PC-3 (cell line): ENCODE measurements around the gene JPH3. TPM values are rescaled to one million over a fixed set of nuclear protein-coding genes. Genes with fewer than 3 reads are reported as not detected.

Source experiments
- ATAC-seq: fragments of 200-7000 bp; cut with Tn5 transposase; 2 replicates; pipeline ENCODE4 v1.9.1; 2020; ENCODE audit warnings: mild to moderate bottlenecking, moderate library complexity
- BruUV-seq: library from RNA; stranded (reverse); fragments of 400-500 nt; replicated peaks from 2 replicates; lab custom pipeline; 2021; lab: Mats Ljungman, UMichigan
- CTCF ChIA-PET: fragments of 300-600 bp; sonication (Branson Sonifier 250); formaldehyde crosslinking; loops from one replicate; lab custom pipeline; 2022; ENCODE audit warnings: antibody characterized with exemption; lab: Charles Lee
- POLR2A ChIA-PET: fragments of 300-600 bp; sonication (Branson Sonifier 250); formaldehyde crosslinking; loops from one replicate; lab custom pipeline; 2022; ENCODE audit warnings: antibody characterized with exemption; ENCODE audit not compliant: unreplicated experiment; lab: Charles Lee
- DNase-seq: peaks from one replicate; pipeline ENCODE4 v3.0.0-alpha.2; 2015
- H2AFZ ChIP-seq: fragments of 300-600 bp; sonication (generic); 2 replicates; pipeline ENCODE4 v1.6.0; 2016; ENCODE audit warnings: antibody characterized with exemption, low read length
- H3F3A ChIP-seq: fragments of 300-600 bp; sonication (generic); one replicate; pipeline ENCODE4 v1.6.0; 2017; ENCODE audit warnings: antibody characterized with exemption, low read length, control low read depth, mild to moderate bottlenecking; ENCODE audit not compliant: unreplicated experiment
- H3K27ac ChIP-seq: fragments of 300-600 bp; sonication (generic); 2 replicates; pipeline ENCODE4 v1.5.1; 2016; ENCODE audit warnings: mild to moderate bottlenecking, low read length
- H3K27me3 ChIP-seq: fragments of 300-600 bp; sonication (generic); 2 replicates; pipeline ENCODE4 v1.6.1; 2016; ENCODE audit warnings: low read length, mixed read lengths
- H3K36me3 ChIP-seq: fragments of 300-600 bp; sonication (generic); 2 replicates; pipeline ENCODE4 v1.6.1; 2016; ENCODE audit warnings: low read depth, mixed run types, low read length, mixed read lengths
- H3K4me1 ChIP-seq: fragments of 300-600 bp; sonication (generic); 2 replicates; pipeline ENCODE4 v1.5.1; 2016; ENCODE audit warnings: low read length; ENCODE audit not compliant: insufficient read depth
- H3K4me2 ChIP-seq: fragments of 300-600 bp; sonication (generic); 2 replicates; pipeline ENCODE4 v1.6.0; 2016; ENCODE audit warnings: low read length
- H3K4me3 ChIP-seq: fragments of 300-600 bp; sonication (generic); 2 replicates; pipeline ENCODE4 v1.5.1; 2016; ENCODE audit warnings: mild to moderate bottlenecking, low read length, mixed read lengths
- H3K79me2 ChIP-seq: fragments of 300-600 bp; sonication (generic); 2 replicates; pipeline ENCODE4 v1.6.1; 2017; ENCODE audit warnings: low read length, mixed read lengths
- H3K9ac ChIP-seq: fragments of 300-600 bp; sonication (generic); 2 replicates; pipeline ENCODE4 v1.6.0; 2016; ENCODE audit warnings: mild to moderate bottlenecking, low read length
- H3K9me2 ChIP-seq: fragments of 300-600 bp; sonication (generic); replicated peaks from 2 replicates; pipeline ENCODE4 v1.6.1; 2016; ENCODE audit warnings: mixed run types, low read length, mixed read lengths
- H3K9me3 ChIP-seq: fragments of 300-600 bp; sonication (generic); 2 replicates; pipeline ENCODE4 v1.6.1; 2016; ENCODE audit warnings: low read length, mixed read lengths
- H4K20me1 ChIP-seq: fragments of 300-600 bp; sonication (generic); 2 replicates; pipeline ENCODE4 v1.6.1; 2016; ENCODE audit warnings: low read length, mixed read lengths
- CTCF ChIP-seq: fragments of 300-600 bp; sonication (generic); conservative IDR thresholded peaks from 2 replicates; pipeline ENCODE4 v1.5.1; 2017; ENCODE audit warnings: antibody characterized with exemption, low read depth, mild to moderate bottlenecking, low read length
- EZH2 ChIP-seq: fragments of 300-600 bp; sonication (generic); IDR thresholded peaks from one replicate; pipeline ENCODE4 v1.6.1; 2017; ENCODE audit warnings: antibody characterized with exemption, mild to moderate bottlenecking, low read length; ENCODE audit not compliant: unreplicated experiment
- EZH2phosphoT487 ChIP-seq: fragments of 300-600 bp; sonication (generic); IDR thresholded peaks from 2 replicates; pipeline ENCODE4 v1.6.1; 2018; ENCODE audit warnings: mild to moderate bottlenecking, antibody characterized with exemption, low read length, borderline replicate concordance
- intact Hi-C: fragments of 100-400 bp; cut with micrococcal nuclease; formaldehyde crosslinking; loops from 2 replicates; pipeline ENCODE4 v1.9.0; 2023
- total RNA-seq: library from RNA; depleted of rRNA; stranded (reverse); fragments of >200 nt; gene quantifications from 2 replicates; pipeline ENCODE4 v1.2.3, GENCODE V29; 2014

JPH3 gene
- total RNA-seq, 1 experiment from 2014 or later, result not detected

GRCh38 chr16:87597324-87597830 is 4.9 kb upstream of the JPH3 start:
- no peaks in the 10 kb centered on the region for H3K9me3 ChIP-seq

GRCh38 chr16:87598431-87598830 is 3.9 kb upstream of the JPH3 start:
- no peaks in the 10 kb centered on the region for H3K79me2 ChIP-seq
- no peaks in the 10 kb centered on the region for H4K20me1 ChIP-seq
- no peak overlapping the region for H3K4me2 ChIP-seq
- DNase-seq (no peak), ATAC-seq (no peak)
- TF ChIP-seq CTCF (no peak), EZH2 (no peak), EZH2phosphoT487 (no peak)
- CTCF ChIA-PET, result no interaction called here
- no peak overlapping the region for H3K9ac ChIP-seq
- no peaks in the 10 kb centered on the region for H3F3A ChIP-seq
- H2AFZ ChIP-seq, result no peak overlapping the region
- no peaks in the 10 kb centered on the region for H3K9me2 ChIP-seq
- intact Hi-C loops, result no loop called here
- H3K4me3 ChIP-seq, result no peak overlapping the region
- H3K9me3 ChIP-seq, result no peaks in the 10 kb centered on the region
- H3K4me1 ChIP-seq, result no peaks in the 10 kb centered on the region
- H3K27ac ChIP-seq, result no peak overlapping the region
- H3K36me3 ChIP-seq, result no peaks in the 10 kb centered on the region
- H3K27me3 ChIP-seq, result peaks cover 60% of the 10 kb centered on the region
- POLR2A ChIA-PET, result no interaction called here
- BruUV-seq, result no TSS peak

More at GRCh38 chr16:87597324-87597830, 4.9 kb upstream of the JPH3 start:
- H3K27me3 ChIP-seq, result peaks cover 56% of the 10 kb centered on the region
- no peaks in the 10 kb centered on the region for H3K79me2 ChIP-seq
- BruUV-seq, result no TSS peak
- ChIA-PET POLR2A (no interaction called here), CTCF (no interaction called here)
- no peaks in the 10 kb centered on the region for H3K9me2 ChIP-seq
- no peak overlapping the region for H2AFZ ChIP-seq
- intact Hi-C loops, result no loop called here
- DNase-seq (no peak), ATAC-seq (no peak)
- no peaks in the 10 kb centered on the region for H3K36me3 ChIP-seq
- H3K4me2 ChIP-seq, result no peak overlapping the region
- no peak overlapping the region for H3K9ac ChIP-seq
- H3F3A ChIP-seq, result no peaks in the 10 kb centered on the region
- TF ChIP-seq EZH2 (no peak), EZH2phosphoT487 (no peak), CTCF (no peak)
- H4K20me1 ChIP-seq, result no peaks in the 10 kb centered on the region
- no peak overlapping the region for H3K4me3 ChIP-seq
- H3K27ac ChIP-seq, result no peak overlapping the region
- H3K4me1 ChIP-seq, result no peaks in the 10 kb centered on the region

- ChIA-PET POLR2A (no interaction called here), CTCF (no interaction called here)
- no peak for ATAC-seq
- H3K9ac ChIP-seq, result no peak overlapping the region
- intact Hi-C loops, result no loop called here
- H3K4me2 ChIP-seq, result no peak overlapping the region
- BruUV-seq, result no TSS peak
- H3K27me3 ChIP-seq, result peaks cover 70% of the 10 kb centered on the region
- TF ChIP-seq EZH2phosphoT487, result no peak
- no peak for TF ChIP-seq CTCF
- no peak for TF ChIP-seq EZH2
- no peaks in the 10 kb centered on the region for H3K79me2 ChIP-seq
- H3K4me1 ChIP-seq, result no peaks in the 10 kb centered on the region
- no peaks in the 10 kb centered on the region for H3K9me3 ChIP-seq
- H3K36me3 ChIP-seq, result no peaks in the 10 kb centered on the region
- no peak for DNase-seq
- H3K9me2 ChIP-seq, result no peaks in the 10 kb centered on the region
- no peak overlapping the region for H3K4me3 ChIP-seq
- H4K20me1 ChIP-seq, result no peaks in the 10 kb centered on the region
- H2AFZ ChIP-seq, result no peak overlapping the region
- H3K27ac ChIP-seq, result no peak overlapping the region
- no peaks in the 10 kb centered on the region for H3F3A ChIP-seq
Observed at GRCh38 chr16:87600246-87600645, 2.1 kb upstream of the JPH3 start.
